SJSA1 (cell line): ENCODE results near the gene WDPCP. TPM values are rescaled to one million over a fixed set of nuclear protein-coding genes. Genes with fewer than 3 reads are reported as not detected.
"Not testable (repeated sequence)": the region's sequence is repeated elsewhere in the genome, so short reads cannot be mapped to it uniquely, and the experiment has no call there.

Source experiments
- DNase-seq, 2 experiments: peaks; one replicate each; pipeline ENCODE4 v3.0.0-alpha.2; 2015 to 2020; ENCODE audit warnings: low spot score in 2 of 2, low read depth in 1 of 2
- H3K27ac ChIP-seq: fragments of 250-450 bp; sonication (Bioruptor Pico); 2 replicates; pipeline ENCODE4 v1.5.1; 2020; ENCODE audit warnings: mild to moderate bottlenecking, moderate library complexity
- H3K27me3 ChIP-seq: fragments of 250-450 bp; sonication (Bioruptor Pico); replicated peaks from 2 replicates; pipeline ENCODE4 v1.5.1; 2020; ENCODE audit warnings: mild to moderate bottlenecking, moderate library complexity
- H3K36me3 ChIP-seq: fragments of 250-450 bp; sonication (Bioruptor Pico); 2 replicates; pipeline ENCODE4 v1.5.1; 2020; ENCODE audit warnings: mild to moderate bottlenecking
- H3K4me1 ChIP-seq: fragments of 250-450 bp; sonication (Bioruptor Pico); replicated peaks from 2 replicates; pipeline ENCODE4 v1.6.1; 2021; ENCODE audit warnings: mild to moderate bottlenecking
- H3K4me3 ChIP-seq: fragments of 250-450 bp; sonication (Bioruptor Pico); 2 replicates; pipeline ENCODE4 v1.5.1; 2020; ENCODE audit warnings: mild to moderate bottlenecking
- H3K9me3 ChIP-seq: fragments of 250-450 bp; sonication (Bioruptor Pico); replicated peaks from 2 replicates; pipeline ENCODE4 v1.5.1; 2020; ENCODE audit warnings: mild to moderate bottlenecking
- total RNA-seq: library from RNA; depleted of rRNA; stranded (reverse); fragments of >200 nt; shearing (Covaris generic); gene quantifications from 2 replicates; pipeline ENCODE4 v1.2.3, GENCODE V29; 2014

WDPCP gene
- total RNA-seq, 1 experiment from 2014 or later = 10.7 TPM

DNA sequence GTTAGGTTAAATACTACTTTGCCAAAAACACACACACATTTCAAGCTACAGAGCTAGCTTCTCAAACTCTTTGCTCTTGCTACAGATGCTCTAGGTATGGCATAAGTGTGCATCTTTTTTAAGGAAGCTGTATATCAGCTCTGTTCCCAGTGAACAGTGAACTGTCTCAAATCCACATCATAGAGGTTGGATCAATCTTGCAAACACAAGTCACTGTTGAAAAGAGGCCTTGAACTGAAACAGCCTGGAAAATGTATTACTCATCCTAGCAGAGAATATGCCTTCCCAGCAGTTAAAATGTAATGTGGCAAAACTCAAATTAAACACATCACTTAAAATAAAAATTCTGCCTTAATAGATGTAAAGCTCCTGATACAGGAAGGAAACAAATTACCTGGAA lies 151.8 kb downstream of the WDPCP start:
- no peak for DNase-seq

GRCh38 chr2:63435070-63435469 lies 153.2 kb downstream of the WDPCP start:
- no peak overlapping the region for H3K27ac ChIP-seq
- no peaks in the 10 kb centered on the region for H3K27me3 ChIP-seq
- 0 out of 2 replicates have a peak, but pooled peaks cover 3% of the 10 kb centered on the region for H3K36me3 ChIP-seq
- H3K9me3 ChIP-seq = no peaks in the 10 kb centered on the region
- no peak overlapping the region for H3K4me3 ChIP-seq
- no peaks in the 10 kb centered on the region for H3K4me1 ChIP-seq
- DNase-seq = no peak

More for the DNA sequence above, 151.8 kb downstream of the WDPCP start:
- H3K9me3 ChIP-seq = no peaks in the 10 kb centered on the region
- no peaks in the 10 kb centered on the region for H3K27me3 ChIP-seq
- H3K4me1 ChIP-seq = no peaks in the 10 kb centered on the region
- no peak overlapping the region for H3K27ac ChIP-seq
- no peak overlapping the region for H3K4me3 ChIP-seq
- H3K36me3 ChIP-seq = 0 out of 2 replicates have a peak, but pooled peaks cover 3% of the 10 kb centered on the region

DNA sequence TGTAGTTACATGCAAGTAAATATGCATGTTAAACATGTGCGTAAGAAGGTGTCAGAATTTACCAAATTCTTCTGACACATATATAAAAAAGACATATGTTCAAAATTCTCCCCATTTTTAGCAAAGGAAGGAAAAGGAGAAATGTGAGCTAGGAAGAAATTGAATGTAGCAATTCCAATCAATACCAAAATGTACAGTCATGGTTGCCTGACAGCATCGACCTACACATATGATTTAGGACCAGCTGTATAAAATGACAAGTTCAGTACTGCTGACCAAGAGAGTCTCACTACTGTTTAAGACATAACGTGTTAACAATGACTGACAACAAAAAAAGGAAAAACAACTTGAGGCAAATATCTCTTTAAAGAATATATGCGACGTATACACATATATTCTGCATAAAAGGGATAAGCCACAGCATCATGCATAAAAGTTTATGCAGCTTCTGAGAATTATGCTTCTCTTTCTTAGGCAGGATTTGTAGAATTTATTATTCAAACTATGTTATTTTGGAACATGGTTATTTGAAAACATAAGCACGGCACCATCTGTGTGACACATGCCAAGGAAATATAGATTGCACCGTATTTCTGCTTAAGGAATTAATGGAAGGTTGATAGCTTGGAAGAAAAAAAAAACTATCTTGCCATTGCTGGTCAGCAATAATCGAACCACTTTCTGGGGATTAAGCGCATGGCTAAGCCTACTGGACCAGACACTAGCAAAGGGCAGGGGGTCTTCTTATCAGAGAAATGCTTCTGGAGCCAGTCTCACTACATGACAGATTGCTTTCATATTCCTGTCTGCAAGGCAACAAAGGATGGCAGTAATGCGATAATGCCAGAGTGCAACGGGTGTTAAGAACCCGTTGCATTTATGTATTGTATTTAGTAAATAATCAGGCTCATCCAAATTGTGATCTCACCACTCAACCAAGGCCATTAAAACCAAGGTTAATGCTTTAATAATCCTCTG lies 154.0 kb downstream of the WDPCP start:
- Histone ChIP-seq H3K27ac (no peak overlapping the region), H3K27me3 (no peaks in the 10 kb centered on the region), H3K36me3 (peaks cover 3% of the 10 kb centered on the region; the same call in 1 of the 2 replicates), H3K9me3 (no peaks in the 10 kb centered on the region), H3K4me1 (no peaks in the 10 kb centered on the region), H3K4me3 (no peak overlapping the region)
- DNase-seq = no peak

- Histone ChIP-seq H3K9me3 (no peaks in the 10 kb centered on the region), H3K4me1 (no peaks in the 10 kb centered on the region), H3K4me3 (no peak overlapping the region), H3K27ac (no peak overlapping the region), H3K36me3 (no peaks in the 10 kb centered on the region; the same call in 1 of the 2 replicates), H3K27me3 (no peaks in the 10 kb centered on the region)
- DNase-seq = no peak
These were observed 155.9 kb downstream of the WDPCP start for GRCh38 chr2:63432373-63432772.

DNA sequence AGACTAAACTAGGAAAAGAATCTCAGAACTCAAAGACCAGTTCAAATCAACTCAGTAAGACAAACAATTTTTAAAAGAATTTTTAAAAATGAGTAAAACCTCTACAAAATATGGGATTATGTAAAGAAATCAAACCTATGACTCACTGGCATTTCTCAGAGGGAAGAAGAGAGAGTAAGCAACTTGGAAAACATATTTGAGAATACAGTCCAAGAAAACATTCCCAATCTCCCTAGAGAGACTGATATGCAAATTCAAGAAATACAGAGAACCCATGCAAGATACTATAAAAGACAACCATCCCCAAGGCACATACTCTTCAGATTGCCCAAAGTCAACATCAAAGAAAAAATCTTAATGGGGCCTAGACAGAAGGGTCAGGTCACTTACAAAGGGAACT lies 162.7 kb downstream of the WDPCP start:
- no peaks in the 10 kb centered on the region for H3K27me3 ChIP-seq
- no peak for DNase-seq
- no peaks in the 10 kb centered on the region; the same call in 1 of the 2 replicates for H3K36me3 ChIP-seq
- H3K9me3 ChIP-seq = no peaks in the 10 kb centered on the region
- H3K27ac ChIP-seq = no peak overlapping the region
- H3K4me1 ChIP-seq = no peaks in the 10 kb centered on the region
- H3K4me3 ChIP-seq = no peak overlapping the region

GRCh38 chr2:63425079-63425416 lies 163.2 kb downstream of the WDPCP start:
- no peak overlapping the region for H3K27ac ChIP-seq
- no peak for DNase-seq
- H3K4me1 ChIP-seq = no peaks in the 10 kb centered on the region
- no peaks in the 10 kb centered on the region for H3K9me3 ChIP-seq
- no peak overlapping the region for H3K4me3 ChIP-seq
- H3K36me3 ChIP-seq = no peaks in the 10 kb centered on the region; the same call in 1 of the 2 replicates
- H3K27me3 ChIP-seq = no peaks in the 10 kb centered on the region

- no peaks in the 10 kb centered on the region for H3K27me3 ChIP-seq
- no peaks in the 10 kb centered on the region; the same call in 1 of the 2 replicates for H3K36me3 ChIP-seq
These were observed 163.8 kb downstream of the WDPCP start for GRCh38 chr2:63424329-63425078.

GRCh38 chr2:63422556-63422955 lies 165.7 kb downstream of the WDPCP start:
- no peak for DNase-seq
- Histone ChIP-seq H3K36me3 (no peaks in the 10 kb centered on the region), H3K9me3 (no peaks in the 10 kb centered on the region), H3K4me3 (no peak overlapping the region), H3K27me3 (no peaks in the 10 kb centered on the region), H3K4me1 (no peaks in the 10 kb centered on the region), H3K27ac (no peak overlapping the region)

More at GRCh38 chr2:63424329-63425078, 163.8 kb downstream of the WDPCP start:
- Histone ChIP-seq H3K27ac (no peak overlapping the region), H3K9me3 (no peaks in the 10 kb centered on the region), H3K4me3 (no peak overlapping the region), H3K4me1 (no peaks in the 10 kb centered on the region)
- DNase-seq = peak in 1 of 2 experiments; percentile 19

- no peak overlapping the region for H3K4me3 ChIP-seq
- no peak for DNase-seq
- no peaks in the 10 kb centered on the region for H3K9me3 ChIP-seq
- no peaks in the 10 kb centered on the region for H3K36me3 ChIP-seq
- H3K27me3 ChIP-seq = no peaks in the 10 kb centered on the region
- H3K27ac ChIP-seq = no peak overlapping the region
- no peaks in the 10 kb centered on the region for H3K4me1 ChIP-seq
These were observed 179.7 kb downstream of the WDPCP start for GRCh38 chr2:63408530-63408929.

DNA sequence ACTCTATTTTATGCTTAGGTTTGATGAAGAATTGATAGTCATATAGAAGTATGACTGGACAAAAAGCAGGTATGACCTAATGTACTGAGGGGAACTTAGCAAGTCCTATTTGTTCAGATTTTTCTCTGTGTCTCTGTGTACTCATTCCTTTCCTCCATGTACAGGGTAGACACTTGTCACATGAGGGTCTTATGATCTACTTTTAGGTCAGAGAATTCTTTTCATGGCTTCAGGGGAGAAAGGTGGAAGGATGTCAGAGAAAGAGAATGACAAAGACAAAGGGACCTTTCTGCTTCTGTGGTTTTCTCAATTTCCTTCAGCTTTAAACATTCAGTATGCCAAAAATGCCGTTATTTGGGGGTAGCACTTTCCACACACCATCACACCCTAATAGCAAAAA lies 181.6 kb downstream of the WDPCP start:
- Histone ChIP-seq H3K27ac (no peak overlapping the region), H3K36me3 (no peaks in the 10 kb centered on the region), H3K4me3 (no peak overlapping the region), H3K9me3 (no peaks in the 10 kb centered on the region), H3K4me1 (no peaks in the 10 kb centered on the region), H3K27me3 (no peaks in the 10 kb centered on the region)
- DNase-seq = no peak

- H3K27me3 ChIP-seq = no peaks in the 10 kb centered on the region
- no peak overlapping the region for H3K27ac ChIP-seq
- no peak overlapping the region for H3K4me3 ChIP-seq
- no peaks in the 10 kb centered on the region for H3K4me1 ChIP-seq
- no peak for DNase-seq
- H3K36me3 ChIP-seq = no peaks in the 10 kb centered on the region
- H3K9me3 ChIP-seq = no peaks in the 10 kb centered on the region
These were observed 184.5 kb downstream of the WDPCP start for GRCh38 chr2:63403820-63404219.

GRCh38 chr2:63402889-63403288 lies 185.4 kb downstream of the WDPCP start:
- H3K4me1 ChIP-seq, H3K9me3 ChIP-seq, H3K36me3 ChIP-seq, H3K27me3 ChIP-seq, H3K4me3 ChIP-seq, H3K27ac ChIP-seq, DNase-seq: not testable (repeated sequence)

DNA sequence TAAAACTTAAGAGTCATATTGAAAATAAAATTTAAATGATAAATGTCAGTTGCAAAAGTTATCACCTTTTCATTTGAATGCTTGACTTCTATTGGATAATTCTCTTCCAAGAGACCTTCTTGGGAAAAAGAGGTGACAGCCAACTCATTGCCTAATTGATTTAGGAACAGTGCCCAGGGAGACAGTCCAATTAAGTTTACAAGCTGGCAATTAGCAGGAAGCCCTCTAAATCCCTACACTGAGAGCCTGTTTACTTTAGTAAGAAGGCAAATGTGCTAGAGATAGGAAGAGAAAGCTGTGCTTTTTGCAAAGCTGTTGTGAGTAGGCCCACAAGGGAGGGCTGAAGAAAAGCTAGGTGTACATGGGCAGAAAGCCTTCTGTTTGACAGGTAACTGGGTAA lies 189.1 kb downstream of the WDPCP start:
- no peaks in the 10 kb centered on the region for H3K36me3 ChIP-seq
- H3K4me1 ChIP-seq = no peaks in the 10 kb centered on the region
- H3K9me3 ChIP-seq = no peaks in the 10 kb centered on the region
- H3K27me3 ChIP-seq = no peaks in the 10 kb centered on the region
- DNase-seq = no peak
- no peak overlapping the region for H3K4me3 ChIP-seq
- no peak overlapping the region for H3K27ac ChIP-seq

- no peak overlapping the region for H3K27ac ChIP-seq
- no peak overlapping the region for H3K4me3 ChIP-seq
- no peak for DNase-seq
- no peaks in the 10 kb centered on the region for H3K4me1 ChIP-seq
- H3K9me3 ChIP-seq = no peaks in the 10 kb centered on the region
- no peaks in the 10 kb centered on the region for H3K36me3 ChIP-seq
- no peaks in the 10 kb centered on the region for H3K27me3 ChIP-seq
These were observed 208.8 kb downstream of the WDPCP start for GRCh38 chr2:63379451-63379850.
